Measurements from ENCODE around the gene LSM10.

Gene LSM10

DNA sequence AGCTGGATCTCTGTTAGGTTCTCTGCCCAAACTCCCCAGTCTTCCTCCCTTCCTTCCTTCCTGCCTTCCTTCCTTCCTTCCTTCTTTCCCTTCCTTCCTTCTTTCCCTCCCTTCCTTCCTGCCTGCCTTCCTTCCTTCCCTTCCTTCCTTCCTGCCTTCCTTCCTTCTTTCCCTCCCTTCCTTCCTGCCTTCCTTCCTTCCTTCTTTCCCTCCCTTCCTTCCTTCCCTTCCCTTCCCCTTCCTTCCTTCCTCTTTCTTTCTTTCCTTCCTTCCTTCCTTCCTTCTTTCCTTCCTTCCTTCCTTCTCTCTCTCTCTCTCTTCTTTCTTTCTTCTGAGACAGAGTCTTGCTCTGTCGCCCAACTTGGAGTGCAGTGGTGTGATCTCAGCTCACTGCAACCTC lies 8.7 kb upstream of the LSM10 start:
- DNase-seq: no peak

DNA sequence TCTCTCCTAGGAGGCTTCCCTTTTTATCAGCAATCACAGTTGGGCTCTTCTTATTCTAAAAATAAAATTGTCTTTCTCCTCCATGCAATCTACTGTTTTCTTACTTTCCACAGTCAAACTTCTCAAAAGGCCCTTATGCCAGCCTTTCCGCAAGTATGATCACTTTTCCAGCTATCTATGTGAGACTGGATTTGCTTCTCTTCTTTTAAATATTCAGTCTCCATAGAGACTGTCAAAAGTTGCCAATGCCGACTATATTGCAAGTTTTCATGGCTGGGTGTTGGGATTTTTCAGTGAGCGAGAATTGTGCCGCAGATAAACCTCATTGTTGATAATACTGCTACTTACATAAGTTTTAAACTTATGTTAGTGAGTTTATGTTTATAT lies 4.8 kb upstream of the LSM10 start:
- DNase-seq: no peak

DNA sequence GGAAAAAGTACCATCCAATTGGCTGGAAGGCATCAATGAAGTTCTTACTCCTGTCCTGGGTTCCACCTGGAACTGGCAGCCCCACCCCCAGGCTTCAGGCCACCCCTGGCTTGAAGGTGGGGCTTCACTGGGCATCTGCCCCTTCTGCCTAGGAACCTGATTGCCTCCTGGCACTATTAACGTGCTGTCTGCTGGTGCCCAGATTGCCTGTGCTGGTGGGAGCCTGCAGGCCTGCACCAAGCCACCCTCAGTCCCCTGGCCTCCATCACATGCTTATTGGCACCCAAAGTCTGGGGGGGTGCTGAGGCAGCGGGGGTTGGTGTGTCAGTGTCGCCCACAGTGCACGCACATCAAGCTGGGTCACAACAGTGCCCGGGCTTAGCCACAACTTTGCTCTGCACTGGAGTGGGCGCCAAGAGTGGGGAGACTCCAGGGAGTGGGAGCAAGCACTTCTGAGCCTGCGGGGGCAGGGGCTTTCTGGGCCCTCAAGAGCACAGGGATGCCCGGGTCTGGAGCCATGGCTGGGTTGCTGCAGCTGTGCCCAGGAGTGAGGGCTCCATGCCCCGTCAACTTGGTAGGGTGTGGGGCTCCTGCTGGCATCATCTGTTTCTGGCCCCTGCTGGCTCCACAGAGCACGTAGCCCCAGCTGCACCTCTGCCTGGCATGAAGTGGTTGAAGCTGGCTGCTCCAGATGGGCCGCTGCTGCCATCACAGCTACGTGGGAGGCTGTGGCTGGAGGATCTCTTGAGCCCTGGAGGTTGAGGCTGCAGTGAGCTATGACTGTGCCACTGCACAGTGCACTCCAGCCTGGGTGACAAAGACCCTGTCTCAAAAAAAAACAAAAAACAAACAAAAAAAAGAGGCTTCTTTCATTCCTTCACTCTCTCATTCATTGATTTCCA lies 4.1 kb upstream of the LSM10 start:
- DNase-seq: no peak

DNA sequence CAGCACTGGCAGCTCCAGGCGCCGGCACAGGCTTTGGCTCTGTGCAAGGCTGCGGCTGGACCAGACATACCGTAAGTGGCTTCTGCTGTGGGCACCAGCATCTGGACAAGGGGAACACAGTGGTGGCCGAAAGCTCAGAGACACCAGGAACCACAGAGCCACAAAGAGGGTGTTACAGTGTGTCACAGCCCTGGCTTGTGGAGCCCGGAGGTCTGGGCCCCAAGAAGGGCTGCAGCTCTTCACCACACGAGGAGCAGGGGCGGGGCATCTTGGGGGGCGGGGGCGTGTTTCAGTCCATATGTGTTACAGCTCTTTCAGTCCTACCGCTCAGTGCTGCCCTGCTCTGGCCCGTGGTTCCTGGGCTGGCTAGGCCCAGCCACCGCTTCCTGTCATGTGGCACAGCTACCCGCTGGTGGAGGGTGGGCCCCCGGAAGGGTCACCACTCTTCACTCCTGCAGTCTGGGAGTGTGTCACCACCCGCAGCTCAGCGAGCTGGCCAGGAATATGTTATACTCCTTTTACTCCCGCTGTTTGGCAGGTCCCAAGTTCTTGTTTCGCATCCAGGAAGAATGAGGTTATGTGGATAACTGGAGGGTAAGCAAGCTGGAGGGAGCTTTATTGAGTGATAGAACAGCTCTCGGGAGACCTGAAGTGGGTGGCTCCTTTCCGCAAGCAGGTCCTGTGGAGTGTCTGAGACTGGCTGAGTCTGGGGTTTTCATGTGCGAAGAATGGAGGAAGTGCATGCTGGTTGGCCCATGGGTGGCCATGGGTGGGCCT lies 3.3 kb upstream of the LSM10 start:
- no peak for DNase-seq

DNA sequence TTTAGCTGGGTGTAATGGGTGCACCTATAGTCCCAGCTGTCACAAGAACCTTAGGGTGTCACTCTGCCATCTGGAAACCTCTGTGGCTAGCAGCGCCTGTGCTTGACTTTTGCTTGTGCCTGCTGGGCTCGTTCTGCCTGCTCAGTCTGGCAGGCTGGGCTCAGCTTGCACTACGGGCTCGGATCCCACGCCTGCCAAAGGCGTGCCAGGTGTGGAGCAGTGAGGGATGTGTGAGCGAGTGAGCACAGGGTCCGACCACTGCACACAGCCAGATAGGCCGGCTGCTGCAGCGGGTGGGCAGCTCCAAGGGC lies 2.8 kb upstream of the LSM10 start:
- DNase-seq: peak; percentile 33

DNA sequence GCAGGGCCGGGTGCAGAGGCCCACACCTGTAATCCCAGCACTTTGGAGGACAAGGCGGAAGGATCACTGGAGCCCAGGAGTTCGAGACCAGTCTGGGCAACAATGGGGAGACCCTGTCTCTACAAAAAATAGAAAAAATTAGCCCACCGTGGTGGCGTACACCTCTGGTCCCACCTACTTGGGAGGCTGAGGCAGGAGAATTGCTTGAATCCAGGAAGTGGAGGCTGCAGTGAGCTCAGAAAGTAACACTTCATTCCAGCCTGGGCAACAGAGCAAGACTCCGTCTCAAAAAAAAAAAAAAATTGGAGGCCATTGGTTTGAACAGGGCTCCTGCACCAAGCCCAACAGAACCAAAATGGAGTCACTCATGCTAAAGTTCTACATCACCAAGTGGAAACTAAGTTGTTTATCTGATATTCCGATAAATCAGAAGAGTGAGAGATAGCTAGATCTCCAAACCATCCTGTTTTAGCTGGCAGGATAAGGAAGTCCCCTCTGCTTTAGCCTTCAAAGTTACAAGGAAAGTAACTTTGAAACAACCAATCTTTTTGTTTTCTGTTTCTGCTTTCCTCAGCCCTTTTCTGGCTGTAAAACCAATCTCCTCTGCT lies 766 bp upstream of the LSM10 start:
- DNase-seq: no peak

DNA sequence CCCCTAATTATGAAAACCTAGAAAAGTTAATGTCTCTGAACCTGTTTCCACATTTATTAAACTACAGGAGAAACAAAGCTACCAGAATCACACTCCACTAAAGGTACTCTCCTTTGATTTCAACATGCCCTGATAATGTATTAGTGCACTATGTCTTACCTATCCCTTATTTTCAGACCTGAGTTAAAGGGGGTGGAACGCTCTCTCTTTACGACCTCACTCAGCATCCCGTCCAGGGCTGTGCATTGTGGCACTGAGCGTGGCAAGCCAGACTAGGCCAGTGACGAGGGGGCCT lies 678 bp downstream of the LSM10 start:
- DNase-seq: no peak

DNA sequence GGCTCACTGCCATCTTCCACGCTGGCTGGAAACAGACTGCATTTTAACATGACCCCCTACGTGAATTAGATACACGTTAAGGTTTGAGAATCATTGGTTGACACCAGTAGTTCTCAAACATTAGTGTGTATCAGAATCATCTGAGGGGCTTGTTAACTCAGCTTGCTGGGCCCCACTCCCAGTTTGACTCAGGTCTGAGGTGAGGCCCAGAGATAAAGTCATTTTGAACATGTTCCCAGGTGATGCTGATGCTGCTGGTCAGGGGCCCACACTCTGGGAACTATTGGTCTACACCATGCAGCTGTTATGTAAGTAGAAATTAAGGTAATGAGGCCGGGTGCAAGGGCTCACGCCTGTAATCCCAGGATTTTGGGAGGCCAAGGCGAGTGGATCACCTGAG lies 1.3 kb downstream of the LSM10 start:
- no peak for DNase-seq

DNA sequence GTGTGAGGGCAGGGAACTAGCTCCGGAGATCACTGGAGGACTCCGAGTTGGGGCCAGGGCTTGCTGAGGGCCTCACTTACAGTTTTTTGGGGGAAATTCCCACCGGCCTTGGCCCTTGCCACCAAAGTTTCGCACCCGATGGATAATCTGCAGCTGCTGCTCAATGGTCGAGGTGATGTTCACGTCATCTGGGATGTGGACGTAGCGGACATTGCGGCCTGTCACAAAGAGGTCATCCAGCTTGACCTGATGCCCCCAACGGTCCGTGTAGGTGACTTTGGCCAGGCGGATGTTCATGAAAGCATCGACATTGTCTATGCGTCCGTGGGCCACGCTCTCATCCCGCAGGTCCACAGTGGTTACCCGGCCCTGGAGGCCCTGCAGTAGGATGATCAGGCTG lies 4.0 kb downstream of the LSM10 start:
- no peak for DNase-seq

DNA sequence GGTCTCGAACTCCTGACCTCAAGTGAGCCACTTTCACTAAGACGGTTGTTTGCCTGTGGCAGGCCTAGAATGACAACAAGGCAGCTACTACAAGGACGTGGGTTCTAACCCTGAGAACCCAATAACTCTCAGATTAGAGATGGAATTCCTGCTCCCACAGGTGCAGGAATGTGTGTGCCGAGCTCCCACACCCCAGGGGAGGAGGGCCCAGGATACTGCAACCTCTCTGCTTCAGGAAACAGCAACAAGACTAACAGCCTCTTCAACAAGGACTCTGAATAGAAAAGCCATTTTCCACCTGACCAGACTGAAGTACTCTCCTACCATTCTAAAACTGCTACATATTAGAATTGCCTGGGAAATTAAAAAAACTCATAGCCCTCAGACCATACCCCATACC lies 4.9 kb downstream of the LSM10 start:
- DNase-seq: no peak

DNA sequence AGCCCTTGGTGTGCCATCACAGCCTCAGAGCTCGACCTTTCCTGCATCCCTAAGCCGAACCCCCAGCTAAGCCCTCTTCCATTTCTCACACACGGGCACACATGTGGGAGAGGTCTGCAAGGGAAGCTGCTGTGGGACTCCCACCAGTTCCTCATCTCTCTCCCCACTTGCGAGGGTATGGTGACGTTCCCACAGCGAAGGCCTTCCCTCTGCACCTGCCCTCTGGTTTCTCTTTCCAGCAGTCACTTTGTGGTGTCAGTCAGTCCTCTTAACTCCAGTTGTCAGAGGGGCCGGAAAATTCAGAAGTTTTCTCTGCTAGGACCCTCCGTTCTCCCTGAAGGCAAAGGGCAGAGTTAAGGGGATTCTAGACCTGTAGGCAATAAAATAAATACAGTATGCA lies 6.4 kb downstream of the LSM10 start:
- no peak for DNase-seq

DNA sequence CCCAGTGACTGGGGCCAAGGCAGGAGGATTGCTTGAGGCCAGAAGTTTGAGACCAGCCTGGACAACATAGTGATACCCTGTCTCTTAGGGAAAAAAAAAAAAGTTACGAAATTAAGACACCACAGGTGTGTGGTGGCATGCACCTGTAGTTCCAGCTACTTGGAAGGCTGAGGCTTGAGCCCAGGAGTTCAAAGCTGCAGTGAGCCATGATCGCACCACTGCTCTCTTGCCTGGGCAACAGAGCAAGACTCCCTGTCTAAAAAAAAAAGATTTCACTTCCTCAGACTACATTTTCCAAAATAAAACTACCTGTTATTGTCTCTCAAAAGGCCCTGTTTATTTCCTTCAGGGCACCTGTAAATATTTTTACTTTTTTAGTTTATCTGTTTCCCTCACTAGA lies 7.3 kb downstream of the LSM10 start:
- DNase-seq: no peak

DNA sequence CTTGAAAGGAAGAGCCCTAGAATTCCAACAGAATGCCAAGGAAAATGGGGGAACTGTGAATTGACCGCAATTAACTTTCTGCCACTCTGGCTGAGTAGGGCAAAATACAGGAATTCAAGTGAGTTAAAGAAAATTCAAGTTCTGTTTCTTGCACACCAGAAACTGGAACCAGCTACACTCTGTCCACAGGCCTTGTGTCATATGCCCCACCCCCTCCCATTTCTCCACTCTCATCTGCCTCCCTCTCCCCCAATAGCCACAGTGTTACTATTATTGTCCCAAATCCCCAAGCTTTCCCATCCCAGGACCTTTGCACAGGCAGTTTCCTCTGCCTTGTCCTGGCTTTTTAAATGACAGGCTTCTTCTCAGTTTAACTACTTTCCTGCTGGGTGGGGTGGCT lies 7.7 kb downstream of the LSM10 start:
- DNase-seq: no peak

DNA sequence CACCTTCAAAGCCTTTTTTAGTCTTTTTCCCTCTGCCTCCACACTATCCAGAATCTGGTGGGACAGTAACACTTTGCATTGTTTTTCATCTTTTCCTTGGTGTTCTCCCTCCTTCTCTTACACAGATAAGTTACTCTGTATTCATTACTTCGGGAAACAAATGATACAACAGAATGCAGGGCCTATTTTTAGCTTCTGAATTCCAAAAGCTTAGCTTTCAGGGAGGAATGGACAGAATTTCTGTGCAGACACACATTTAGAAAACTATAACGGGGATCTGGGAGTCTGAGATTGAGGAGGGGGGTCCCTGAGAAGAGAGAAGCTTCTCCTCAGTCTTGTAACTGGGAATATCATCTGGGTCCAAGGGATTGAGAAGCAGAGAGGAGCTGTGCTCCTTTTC lies 8.4 kb downstream of the LSM10 start:
- no peak for DNase-seq

DNA sequence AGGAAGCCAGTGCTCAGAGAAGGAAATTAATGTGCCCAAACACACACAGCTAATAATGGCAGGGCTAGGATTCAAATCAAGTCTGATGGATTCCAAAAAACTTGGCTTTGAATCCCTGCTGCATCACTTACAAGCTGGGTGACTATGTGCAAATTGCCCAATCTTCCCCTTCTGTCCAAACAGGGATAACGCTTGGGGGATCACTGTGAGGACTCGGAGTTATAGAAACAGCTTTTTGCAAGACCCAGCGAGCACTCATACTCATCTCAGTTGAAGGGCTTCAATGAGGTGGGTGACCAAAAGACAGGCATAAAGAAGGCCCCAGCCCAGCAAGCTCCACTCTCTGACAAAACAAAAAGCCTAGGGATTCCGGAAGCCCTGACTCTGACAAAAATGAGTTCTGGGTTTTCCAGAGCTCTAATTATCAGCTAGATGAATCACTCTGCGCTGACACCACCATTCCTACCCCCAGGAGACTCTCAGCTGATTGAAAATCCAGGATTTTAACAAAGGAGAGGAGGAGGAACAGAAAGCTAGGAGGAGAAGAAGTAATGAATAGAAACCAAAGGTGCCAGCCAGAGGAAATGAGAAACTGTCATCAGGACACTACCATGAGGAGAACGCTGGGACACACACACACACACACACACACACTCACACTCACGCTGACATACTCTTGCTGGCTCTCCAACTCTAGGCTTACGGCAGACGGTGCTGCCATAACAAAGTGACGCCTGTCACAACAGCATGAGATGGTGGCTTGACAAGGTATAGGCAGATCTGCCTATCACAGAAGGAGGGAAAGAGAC lies 10.4 kb downstream of the LSM10 start:
- no peak for DNase-seq

DNA sequence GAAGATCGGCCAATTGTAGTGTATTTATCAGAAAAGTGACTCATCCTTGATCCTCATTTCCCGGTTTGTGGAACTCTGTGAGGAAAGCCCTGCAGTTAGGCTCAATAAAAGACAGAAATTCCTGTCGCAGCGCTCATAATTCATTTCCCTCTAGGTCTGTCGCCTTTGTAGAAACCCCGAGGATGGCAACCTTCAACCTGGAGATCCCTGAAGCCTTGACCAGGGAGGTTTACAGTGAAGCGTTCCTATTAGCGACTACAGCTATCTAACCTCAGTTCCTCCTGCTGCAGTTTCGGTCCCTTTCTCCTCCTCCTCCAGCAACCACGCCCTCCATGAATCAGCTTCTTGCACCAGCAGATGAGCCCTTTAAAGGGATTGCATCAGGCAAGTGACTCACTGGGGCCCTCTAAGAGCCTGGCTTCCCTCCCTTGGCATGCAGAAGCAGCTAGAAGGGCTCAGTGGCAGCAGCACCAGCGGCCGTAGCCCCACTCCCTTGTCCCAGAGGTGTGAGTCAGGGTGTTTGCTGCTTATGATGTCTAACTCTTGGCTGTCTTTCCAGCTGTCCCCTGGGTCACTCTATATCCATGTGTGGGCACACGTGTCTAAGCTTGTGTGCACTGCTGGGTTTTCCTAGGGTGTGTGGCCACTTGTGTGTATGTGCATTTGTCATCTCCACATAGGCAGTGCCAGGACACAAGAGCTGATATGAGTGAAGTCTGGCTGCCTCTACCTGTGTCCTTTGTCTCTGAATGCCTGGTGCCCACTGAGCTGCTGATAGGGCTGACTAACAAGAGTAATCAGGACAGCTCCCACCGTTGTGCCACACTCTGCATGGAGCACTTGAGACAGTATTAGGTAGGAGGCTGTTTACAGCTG lies 11.2 kb downstream of the LSM10 start:
- peak; percentile 85 for DNase-seq

DNA sequence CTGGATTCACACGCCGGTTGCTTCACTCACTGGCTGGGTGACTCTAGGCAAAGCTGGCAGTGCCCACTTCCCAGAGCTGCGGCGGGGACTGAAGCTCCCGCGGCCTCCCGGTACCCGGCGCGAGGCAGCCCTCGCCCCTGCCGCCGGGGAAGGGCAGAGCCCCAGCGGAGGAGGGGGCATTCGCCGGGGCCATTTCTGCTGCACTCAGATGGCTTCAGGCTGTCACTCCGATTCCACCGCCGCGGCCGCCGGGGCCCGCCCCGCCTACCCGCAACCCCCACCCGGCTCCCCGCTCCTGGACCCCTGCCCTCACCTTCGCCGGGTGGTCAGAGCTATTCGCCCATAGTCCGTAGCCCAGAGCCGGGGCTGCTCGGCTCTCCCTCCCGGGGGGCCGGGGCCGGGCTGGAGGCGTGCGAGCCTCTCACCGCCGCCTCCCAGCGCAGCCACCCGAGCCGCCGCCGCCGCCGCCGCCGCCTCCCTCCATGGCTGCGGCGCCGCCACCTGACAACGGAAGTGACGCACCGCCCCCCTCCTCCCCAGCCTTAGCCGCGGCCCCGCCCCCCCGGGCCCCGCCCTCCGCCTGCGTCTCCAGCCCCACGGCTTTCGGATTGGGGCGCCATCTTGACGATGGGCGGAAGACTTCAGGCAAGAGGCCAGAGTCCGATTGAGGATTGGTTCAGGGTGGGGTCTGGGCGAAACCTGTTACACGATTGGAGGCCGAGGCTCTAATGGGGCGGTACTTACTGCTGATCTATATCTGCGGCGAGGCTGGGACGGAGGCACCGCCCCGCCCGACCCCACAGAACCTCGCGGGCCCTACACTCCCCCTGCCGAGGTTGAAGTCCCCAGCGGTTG lies 12.1 kb downstream of the LSM10 start, which contains the start of gene STK40:
TSS of gene STK40 (minus strand) at position 515 of the 855 bp plus-strand sequence. CDS start 24,592 bp downstream, outside the sequence.
- DNase-seq: peak; percentile 98

DNA sequence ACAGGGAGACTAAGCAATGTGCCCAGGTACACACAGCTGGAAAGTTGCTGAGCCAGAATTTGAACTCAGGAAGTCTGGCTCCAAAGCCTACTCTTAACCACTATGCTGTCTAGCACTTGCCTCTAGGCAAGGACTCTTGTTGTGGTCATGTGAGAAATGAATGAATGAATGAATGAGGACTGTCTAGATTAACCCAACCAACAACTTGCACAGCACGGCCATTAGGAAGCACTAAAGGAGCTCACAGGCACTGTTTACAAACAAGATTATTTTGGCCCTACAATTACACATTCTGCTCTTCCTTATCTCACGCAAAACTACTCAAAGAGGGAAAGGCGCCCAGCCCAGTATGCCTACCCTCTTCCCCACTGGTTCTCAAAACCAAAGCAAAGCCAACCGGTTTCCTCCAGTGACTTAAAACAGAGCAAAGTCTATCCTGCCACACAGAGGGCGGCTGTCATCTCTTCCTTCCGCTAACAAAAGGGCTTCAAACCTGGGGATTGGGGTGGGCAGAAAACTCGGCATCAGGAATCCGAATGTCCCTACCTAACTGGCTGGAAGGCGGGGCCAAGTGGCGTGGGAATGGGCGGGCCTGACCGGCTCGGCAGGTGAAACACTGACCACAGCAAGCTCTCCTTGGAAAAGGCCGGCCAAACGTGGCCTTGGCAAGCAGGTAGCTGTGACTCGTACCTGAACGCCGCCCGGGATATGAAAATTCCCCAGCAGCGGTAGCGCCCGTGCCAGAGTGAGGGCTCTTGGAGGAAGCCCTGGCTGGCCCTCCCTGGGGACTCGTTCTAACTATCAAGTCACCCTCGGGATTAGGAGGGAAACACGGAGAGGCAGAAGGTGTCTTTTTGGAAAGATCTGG lies 12.9 kb downstream of the LSM10 start:
- DNase-seq: peak; percentile 59

DNA sequence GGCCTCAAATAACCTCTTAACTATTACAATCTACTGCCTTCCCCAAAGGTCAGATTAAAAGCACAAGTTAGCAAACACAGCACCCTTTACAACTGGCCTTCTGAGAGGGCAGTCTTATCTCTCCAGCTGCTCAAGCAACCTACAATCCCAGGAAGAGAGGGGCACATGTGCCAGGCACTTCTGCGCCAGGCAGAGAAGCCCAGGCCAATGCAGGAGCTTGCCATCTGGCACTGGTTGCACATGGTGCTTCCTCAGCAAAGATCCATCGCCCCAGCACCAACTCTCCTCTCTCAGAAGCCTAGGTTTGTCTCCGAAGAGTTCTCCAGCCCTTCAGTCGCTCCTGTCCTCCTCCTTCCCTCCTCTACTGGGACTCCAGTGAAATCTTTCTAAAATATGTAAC lies 14.5 kb downstream of the LSM10 start:
- no peak for DNase-seq

DNA sequence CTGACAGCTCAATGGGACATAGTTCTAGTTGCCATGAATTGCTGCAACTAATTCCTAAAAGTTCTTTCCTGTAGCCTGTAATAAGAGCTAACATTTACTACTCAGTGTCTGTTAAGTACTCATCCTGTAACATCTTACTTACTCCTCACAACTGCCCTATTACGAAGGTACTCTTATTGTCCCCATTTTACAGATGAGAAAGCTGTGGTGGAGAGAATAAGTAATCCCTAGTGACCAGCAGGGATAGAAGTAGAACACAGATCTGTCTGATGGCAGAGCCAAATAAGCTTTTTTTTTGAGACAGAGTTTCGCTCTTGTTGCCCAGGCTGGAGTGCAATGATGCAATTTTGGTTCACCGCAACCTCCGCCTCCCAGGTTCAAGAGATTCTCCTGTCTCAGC lies 15.0 kb downstream of the LSM10 start:
- DNase-seq: no peak
